DOHH2 (cell line): Measurements from ENCODE around the gene KRT20.

Source experiments
- H3F3A ChIP-seq: fragments of 200-600 bp; sonication (generic), shearing (Covaris generic); 2 replicates; pipeline ENCODE4 v1.6.0; 2016; ENCODE audit warnings: antibody characterized with exemption, mild to moderate bottlenecking; ENCODE audit not compliant: control insufficient read depth, insufficient read depth
- H3K27ac ChIP-seq: fragments of 200-600 bp; sonication (generic); 2 replicates; pipeline ENCODE4 v1.5.1; 2014; ENCODE audit warnings: low read depth, mild to moderate bottlenecking, low read length, moderate library complexity
- H3K27me3 ChIP-seq: fragments of 200-600 bp; sonication (generic); 2 replicates; pipeline ENCODE4 v1.6.1; 2014; ENCODE audit warnings: mild to moderate bottlenecking, low read length, mixed read lengths; ENCODE audit not compliant: control insufficient read depth
- H3K36me3 ChIP-seq: fragments of 200-600 bp; sonication (generic); 2 replicates; pipeline ENCODE4 v1.6.1; 2014; ENCODE audit warnings: mild to moderate bottlenecking, low read length, moderate library complexity, mixed read lengths; ENCODE audit not compliant: control insufficient read depth
- H3K4me1 ChIP-seq: fragments of 200-600 bp; sonication (generic); 2 replicates; pipeline ENCODE4 v1.6.1; 2014; ENCODE audit warnings: mild to moderate bottlenecking, low read length, mixed read lengths; ENCODE audit not compliant: control insufficient read depth
- H3K4me2 ChIP-seq: fragments of 200-600 bp; sonication (generic); 2 replicates; pipeline ENCODE4 v1.6.0; 2014; ENCODE audit warnings: mild to moderate bottlenecking, low read length, moderate library complexity
- H3K4me3 ChIP-seq: fragments of 200-600 bp; sonication (generic); 2 replicates; pipeline ENCODE4 v1.5.1; 2014; ENCODE audit warnings: mild to moderate bottlenecking, low read length, mixed read lengths
- H3K79me2 ChIP-seq: fragments of 200-600 bp; sonication (generic); 2 replicates; pipeline ENCODE4 v1.6.1; 2014; ENCODE audit warnings: mild to moderate bottlenecking, low read length, mixed read lengths; ENCODE audit not compliant: control insufficient read depth
- H3K9me2 ChIP-seq: fragments of 200-600 bp; sonication (generic); replicated peaks from 2 replicates; pipeline ENCODE4 v1.6.1; 2014; ENCODE audit warnings: mild to moderate bottlenecking, low read length, mixed read lengths; ENCODE audit not compliant: control insufficient read depth
- H3K9me3 ChIP-seq: fragments of 200-600 bp; sonication (generic); 2 replicates; pipeline ENCODE4 v1.6.1; 2014; ENCODE audit warnings: antibody characterized with exemption, low read length, mixed read lengths; ENCODE audit not compliant: control insufficient read depth, insufficient read depth
- H4K20me1 ChIP-seq: fragments of 200-600 bp; sonication (generic); 2 replicates; pipeline ENCODE4 v1.6.0; 2014; ENCODE audit warnings: low read depth, mild to moderate bottlenecking, antibody characterized with exemption, low read length, moderate library complexity; ENCODE audit not compliant: control insufficient read depth, insufficient read depth
- CTCF ChIP-seq: fragments of 200-600 bp; sonication (generic); IDR thresholded peaks from one replicate; pipeline ENCODE4 v1.5.1; 2014; ENCODE audit warnings: antibody characterized with exemption, mild to moderate bottlenecking, low read depth, low read length; ENCODE audit not compliant: poor library complexity, severe bottlenecking
- EZH2phosphoT487 ChIP-seq: fragments of 200-600 bp; sonication (generic); IDR thresholded peaks from 2 replicates; pipeline ENCODE4 v1.6.1; 2017; ENCODE audit warnings: borderline replicate concordance, mild to moderate bottlenecking, antibody characterized with exemption, low read length, moderate library complexity, mixed read lengths

Gene KRT20

DNA sequence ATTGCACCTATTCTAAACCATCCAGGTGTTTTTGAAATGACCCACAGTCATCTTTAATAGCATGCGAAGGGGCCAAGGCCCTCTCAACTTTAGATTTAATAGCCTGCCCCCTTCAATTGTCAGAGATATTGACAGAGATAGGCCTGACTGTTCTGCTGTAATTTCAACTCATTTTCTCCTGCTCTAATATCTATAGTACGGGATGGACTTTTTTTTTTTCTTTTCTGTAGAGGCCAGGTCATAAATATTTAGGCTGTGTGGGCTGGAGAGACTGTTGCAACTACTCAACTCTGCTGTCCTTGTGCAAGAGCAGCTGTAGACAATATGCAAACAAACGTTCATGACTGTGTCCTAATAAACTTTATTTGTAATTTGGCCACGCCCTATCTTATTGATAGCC lies 24.7 kb upstream of the KRT20 start:
- TF ChIP-seq CTCF (no peak), EZH2phosphoT487 (no peak)
- H3F3A ChIP-seq, result no peaks in the 10 kb centered on the region
- H3K27me3 ChIP-seq, result peaks cover 12% of the 10 kb centered on the region
- no peaks in the 10 kb centered on the region for H3K9me2 ChIP-seq
- H4K20me1 ChIP-seq, result no peaks in the 10 kb centered on the region
- H3K4me1 ChIP-seq, result no peaks in the 10 kb centered on the region
- H3K36me3 ChIP-seq, result no peaks in the 10 kb centered on the region
- no peak overlapping the region for H3K27ac ChIP-seq
- no peak overlapping the region for H3K4me2 ChIP-seq
- no peak overlapping the region for H3K4me3 ChIP-seq
- no peaks in the 10 kb centered on the region for H3K9me3 ChIP-seq
- no peaks in the 10 kb centered on the region for H3K79me2 ChIP-seq

- no peak for TF ChIP-seq EZH2phosphoT487
- peak; percentile 70 for TF ChIP-seq CTCF
- H3K4me3 ChIP-seq, result no peak overlapping the region
- H3K27me3 ChIP-seq, result peaks cover 12% of the 10 kb centered on the region
- no peak overlapping the region for H3K27ac ChIP-seq
- no peak overlapping the region for H3K4me2 ChIP-seq
- no peaks in the 10 kb centered on the region for H3F3A ChIP-seq
- H3K36me3 ChIP-seq, result no peaks in the 10 kb centered on the region
- no peaks in the 10 kb centered on the region for H4K20me1 ChIP-seq
- no peaks in the 10 kb centered on the region for H3K9me3 ChIP-seq
- no peaks in the 10 kb centered on the region for H3K79me2 ChIP-seq
- no peaks in the 10 kb centered on the region for H3K4me1 ChIP-seq
- H3K9me2 ChIP-seq, result no peaks in the 10 kb centered on the region
Observed at GRCh38 chr17:40909351-40909750, 24.3 kb upstream of the KRT20 start.

- Histone ChIP-seq H4K20me1 (no peaks in the 10 kb centered on the region), H3K27ac (no peak overlapping the region), H3F3A (no peaks in the 10 kb centered on the region), H3K79me2 (no peaks in the 10 kb centered on the region), H3K9me3 (no peaks in the 10 kb centered on the region), H3K4me3 (no peak overlapping the region), H3K4me1 (no peaks in the 10 kb centered on the region), H3K9me2 (no peaks in the 10 kb centered on the region), H3K4me2 (no peak overlapping the region), H3K36me3 (no peaks in the 10 kb centered on the region), H3K27me3 (peaks cover 12% of the 10 kb centered on the region)
- TF ChIP-seq CTCF (no peak), EZH2phosphoT487 (no peak)
Observed at GRCh38 chr17:40906613-40907012, 21.6 kb upstream of the KRT20 start.

DNA sequence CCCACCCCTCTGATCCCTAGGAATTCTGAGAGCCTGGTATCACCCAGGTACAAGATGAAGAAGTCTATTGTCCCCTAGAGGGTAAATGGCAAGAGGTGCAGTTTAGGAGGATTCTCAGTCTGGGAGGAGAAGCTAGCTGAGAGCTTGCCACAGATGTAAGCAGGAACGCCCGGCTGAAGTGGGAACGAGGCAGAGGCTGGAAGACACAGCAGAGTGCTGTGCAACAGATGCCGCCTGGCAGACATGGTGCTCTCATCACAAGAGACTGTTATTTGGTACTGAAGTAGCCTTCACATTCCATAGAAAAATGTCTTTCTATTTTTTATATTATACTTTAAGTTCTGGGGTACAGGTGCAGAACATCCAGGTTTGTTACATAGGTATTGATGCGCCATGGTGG lies 20.3 kb upstream of the KRT20 start:
- Histone ChIP-seq H3K9me2 (no peaks in the 10 kb centered on the region), H3K27me3 (peaks cover 7% of the 10 kb centered on the region; the same call in 1 of the 2 replicates), H4K20me1 (no peaks in the 10 kb centered on the region), H3K79me2 (no peaks in the 10 kb centered on the region), H3K9me3 (no peaks in the 10 kb centered on the region), H3K36me3 (no peaks in the 10 kb centered on the region), H3K4me1 (no peaks in the 10 kb centered on the region), H3F3A (no peaks in the 10 kb centered on the region), H3K27ac (no peak overlapping the region), H3K4me2 (no peak overlapping the region), H3K4me3 (no peak overlapping the region)
- TF ChIP-seq EZH2phosphoT487 (no peak), CTCF (no peak)
